ENCODE results near the gene LDLRAD4. TPM values are rescaled to one million over a fixed set of nuclear protein-coding genes. Genes with fewer than 3 reads are reported as not detected.

LDLRAD4 gene
- total RNA-seq, 4 donors from 2014 or later, result 20.4 to 40.4 (median 35.3) TPM

DNA sequence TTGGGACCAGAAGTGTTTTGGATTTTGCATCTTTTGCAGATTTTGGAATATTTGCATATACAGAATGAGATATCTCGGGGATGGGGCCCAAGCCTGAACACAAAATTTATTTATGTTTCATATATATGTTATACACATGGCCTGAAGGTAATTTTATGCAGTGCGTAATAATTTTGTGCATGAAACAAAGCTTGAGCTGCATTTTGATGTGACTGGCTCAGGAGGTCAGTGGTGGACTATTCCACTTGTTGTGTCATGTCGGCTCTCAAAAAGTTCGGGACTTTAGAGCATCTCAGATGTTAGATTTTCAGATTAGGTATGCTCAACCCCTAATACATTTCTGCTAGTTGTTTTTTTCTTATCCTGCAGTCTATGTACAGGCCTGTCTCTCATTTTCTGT is 362.4 kb downstream of the LDLRAD4 start:
- intact Hi-C loops (cut with DNase I), result no loop called here
- Histone ChIP-seq H3K9me3 (no peaks in the 10 kb centered on the region), H3K4me3 (no peak overlapping the region), H3K36me3 (no peaks in the 10 kb centered on the region), H3K27ac (replicated peaks in 1 of 4) (no peak overlapping the region), H3K4me1 (peaks cover 33 to 51% (median 38%) of the 10 kb centered on the region in 4 donors), H3K27me3 (no peaks in the 10 kb centered on the region)
- TF ChIP-seq, protein P1, sequence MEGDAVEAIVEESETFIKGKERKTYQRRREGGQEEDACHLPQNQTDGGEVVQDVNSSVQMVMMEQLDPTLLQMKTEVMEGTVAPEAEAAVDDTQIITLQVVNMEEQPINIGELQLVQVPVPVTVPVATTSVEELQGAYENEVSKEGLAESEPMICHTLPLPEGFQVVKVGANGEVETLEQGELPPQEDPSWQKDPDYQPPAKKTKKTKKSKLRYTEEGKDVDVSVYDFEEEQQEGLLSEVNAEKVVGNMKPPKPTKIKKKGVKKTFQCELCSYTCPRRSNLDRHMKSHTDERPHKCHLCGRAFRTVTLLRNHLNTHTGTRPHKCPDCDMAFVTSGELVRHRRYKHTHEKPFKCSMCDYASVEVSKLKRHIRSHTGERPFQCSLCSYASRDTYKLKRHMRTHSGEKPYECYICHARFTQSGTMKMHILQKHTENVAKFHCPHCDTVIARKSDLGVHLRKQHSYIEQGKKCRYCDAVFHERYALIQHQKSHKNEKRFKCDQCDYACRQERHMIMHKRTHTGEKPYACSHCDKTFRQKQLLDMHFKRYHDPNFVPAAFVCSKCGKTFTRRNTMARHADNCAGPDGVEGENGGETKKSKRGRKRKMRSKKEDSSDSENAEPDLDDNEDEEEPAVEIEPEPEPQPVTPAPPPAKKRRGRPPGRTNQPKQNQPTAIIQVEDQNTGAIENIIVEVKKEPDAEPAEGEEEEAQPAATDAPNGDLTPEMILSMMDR (IDR thresholded peaks at IDR 0.05), result no peak
- TF ChIP-seq POLR2AphosphoS5 (IDR thresholded peaks at IDR 0.05) (no peak), EP300 (IDR thresholded peaks at IDR 0.05) (no peak), POLR2A (IDR thresholded peaks at IDR 0.05; ENCODE audit: low read depth) (no peak)
- 94% methylated on average over 4 of the region's 4 CpGs for WGBS
- no peak for DNase-seq (ENCODE audit: extremely low spot score)

GRCh38 chr18:13581496-13582177 is 363.1 kb downstream of the LDLRAD4 start:
- TF ChIP-seq, protein P1 (IDR thresholded peaks at IDR 0.05), result no peak
- no peak for TF ChIP-seq EP300 (IDR thresholded peaks at IDR 0.05)
- TF ChIP-seq POLR2AphosphoS5 (IDR thresholded peaks at IDR 0.05), result no peak
- no peak for TF ChIP-seq POLR2A (IDR thresholded peaks at IDR 0.05; ENCODE audit: low read depth)
- H3K4me1 ChIP-seq, result peaks cover 31 to 48% (median 36%) of the 10 kb centered on the region in 4 donors
- DNase-seq (ENCODE audit: extremely low spot score), result no peak
- H3K9me3 ChIP-seq, result no peaks in the 10 kb centered on the region
- H3K4me3 ChIP-seq, result no peak overlapping the region
- 91% methylated on average over 5 of the region's 5 CpGs for WGBS
- no peaks in the 10 kb centered on the region for H3K36me3 ChIP-seq
- H3K27me3 ChIP-seq, result no peaks in the 10 kb centered on the region
- H3K27ac ChIP-seq (replicated peaks in 1 of 4), result no peak overlapping the region
- intact Hi-C loops (cut with DNase I), result no loop called here

DNA sequence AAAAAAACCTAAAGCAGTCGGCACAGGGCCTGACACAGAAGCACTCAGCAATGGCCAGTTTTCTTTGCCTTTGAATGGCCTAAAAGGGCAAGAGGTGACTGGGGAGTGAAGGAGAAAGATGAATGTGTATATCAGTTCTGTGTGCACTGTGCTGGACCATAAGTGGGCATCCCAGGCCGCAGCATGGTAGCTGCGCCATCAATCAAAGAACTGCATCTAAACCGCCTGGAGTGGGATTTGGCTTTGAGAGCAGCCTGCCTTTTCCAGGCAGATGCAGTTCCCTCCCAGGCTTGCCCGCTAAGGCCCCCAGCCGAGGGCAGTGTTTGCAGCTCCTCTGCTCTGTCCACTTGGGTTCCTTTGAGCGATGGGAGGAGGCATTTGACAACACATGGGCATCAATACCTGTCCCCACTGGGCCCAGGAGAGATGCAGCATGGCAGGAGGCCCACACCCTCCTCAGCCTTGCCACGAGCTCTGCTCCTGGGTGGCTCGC is 363.7 kb downstream of the LDLRAD4 start:
- 90% methylated on average over 9 of the region's 9 CpGs for WGBS
- TF ChIP-seq, protein P1 (IDR thresholded peaks at IDR 0.05), result no peak
- no peak for TF ChIP-seq EP300 (IDR thresholded peaks at IDR 0.05)
- no peak for TF ChIP-seq POLR2AphosphoS5 (IDR thresholded peaks at IDR 0.05)
- TF ChIP-seq POLR2A (IDR thresholded peaks at IDR 0.05; ENCODE audit: low read depth), result no peak
- H3K27me3 ChIP-seq, result no peaks in the 10 kb centered on the region
- no peak overlapping the region for H3K27ac ChIP-seq (replicated peaks in 1 of 4)
- H3K36me3 ChIP-seq, result no peaks in the 10 kb centered on the region
- peaks cover 30 to 44% (median 35%) of the 10 kb centered on the region in 4 donors for H3K4me1 ChIP-seq
- no peaks in the 10 kb centered on the region for H3K9me3 ChIP-seq
- DNase-seq (ENCODE audit: extremely low spot score), result no peak
- intact Hi-C loops (cut with DNase I), result no loop called here
- no peak overlapping the region for H3K4me3 ChIP-seq

DNA sequence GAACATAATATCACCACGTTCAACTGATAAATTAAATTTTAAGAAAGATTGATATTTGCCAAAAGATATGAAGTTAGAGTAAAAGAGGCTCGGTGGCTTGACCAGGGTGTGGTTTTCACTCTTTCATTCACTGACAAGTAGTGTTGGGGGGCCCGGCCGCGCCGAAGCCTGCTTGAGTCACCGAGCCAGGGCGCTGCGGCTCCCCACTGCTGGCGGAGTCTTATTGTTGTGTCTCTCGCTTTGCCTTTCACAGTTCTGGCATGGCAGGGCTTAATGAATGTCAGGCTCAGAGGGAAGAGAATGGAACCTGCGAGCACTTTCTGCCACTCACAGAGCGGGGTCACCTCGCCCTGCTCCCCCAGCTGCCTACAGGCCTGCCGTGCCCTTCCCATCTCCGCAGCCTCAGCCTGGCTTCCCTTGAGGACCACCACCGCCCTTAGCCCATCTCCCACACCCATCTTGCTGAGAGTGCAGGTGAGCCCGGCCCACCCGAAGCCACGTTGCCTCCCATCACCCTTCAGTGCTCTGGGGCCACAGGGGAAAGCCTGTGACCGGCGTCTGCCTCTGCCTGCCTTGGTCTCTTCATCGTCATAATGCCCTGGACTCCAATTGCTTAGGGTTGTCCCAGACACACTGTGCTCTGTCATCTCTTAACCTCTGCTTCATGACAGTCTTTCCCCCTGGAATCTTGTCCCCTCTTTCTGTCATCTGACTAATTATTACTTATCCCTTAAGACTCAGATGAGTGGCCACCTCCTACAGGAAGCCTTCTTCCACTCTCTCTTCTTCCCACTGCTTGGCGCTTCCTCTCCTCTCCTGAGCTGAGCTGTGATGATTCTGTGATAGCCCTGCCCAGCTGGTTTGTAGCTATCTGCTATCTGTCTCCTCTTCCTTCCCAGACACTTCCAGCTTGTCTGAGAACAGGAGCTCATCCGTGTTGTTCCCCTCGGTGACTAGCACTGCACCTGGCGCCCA is 365.3 kb downstream of the LDLRAD4 start:
- 94% methylated on average over 26 of the region's 27 CpGs for WGBS
- peaks cover 29 to 42% (median 34%) of the 10 kb centered on the region in 4 donors for H3K4me1 ChIP-seq
- H3K9me3 ChIP-seq, result no peaks in the 10 kb centered on the region
- no peaks in the 10 kb centered on the region for H3K36me3 ChIP-seq
- no peak for TF ChIP-seq POLR2A (IDR thresholded peaks at IDR 0.05; ENCODE audit: low read depth)
- no peak for TF ChIP-seq EP300 (IDR thresholded peaks at IDR 0.05)
- TF ChIP-seq, protein P1 (IDR thresholded peaks at IDR 0.05), result no peak
- no peak for TF ChIP-seq POLR2AphosphoS5 (IDR thresholded peaks at IDR 0.05)
- no peak for DNase-seq (ENCODE audit: extremely low spot score)
- H3K27me3 ChIP-seq, result no peaks in the 10 kb centered on the region
- intact Hi-C loops (cut with DNase I), result no loop called here
- no peak overlapping the region for H3K27ac ChIP-seq (replicated peaks in 1 of 4)
- H3K4me3 ChIP-seq, result no peak overlapping the region
